Neuron (in vitro differentiated cells): Measurements from ENCODE around the gene COP1.
"Not testable (repeated sequence)": the region's sequence is repeated elsewhere in the genome, so short reads cannot be mapped to it uniquely, and the experiment has no call there.

Source experiments
- H2AFZ ChIP-seq: one replicate; pipeline ENCODE4 v1.6.1; 2013; ENCODE audit warnings: low read depth, mild to moderate bottlenecking, inconsistent platforms, low read length, moderate library complexity
- H3K27me3 ChIP-seq: one replicate; pipeline ENCODE4 v1.6.1; 2013; ENCODE audit warnings: low read length; ENCODE audit not compliant: insufficient read depth
- H3K36me3 ChIP-seq: one replicate; pipeline ENCODE4 v1.6.1; 2013; ENCODE audit warnings: low read length; ENCODE audit not compliant: insufficient read depth
- H3K4me1 ChIP-seq: one replicate; pipeline ENCODE4 v1.6.1; 2013; ENCODE audit warnings: low read length; ENCODE audit not compliant: insufficient read depth
- H3K4me3 ChIP-seq: 2 replicates; pipeline ENCODE4 v1.5.1; 2013; ENCODE audit warnings: mild to moderate bottlenecking, low read length, moderate library complexity
- H3K9me3 ChIP-seq: one replicate; pipeline ENCODE4 v1.6.1; 2013; ENCODE audit warnings: low read length

COP1 gene

GRCh38 chr1:176211396-176212165 is 4.5 kb upstream of the COP1 start:
- no peaks in the 10 kb centered on the region for H3K9me3 ChIP-seq
- no peak overlapping the region for H2AFZ ChIP-seq
- no peak overlapping the region for H3K4me3 ChIP-seq
- no peaks in the 10 kb centered on the region for H3K36me3 ChIP-seq
- H3K27me3 ChIP-seq: no peaks in the 10 kb centered on the region
- H3K4me1 ChIP-seq: peaks cover 4% of the 10 kb centered on the region

- peak overlapping the region; percentile 69 for H2AFZ ChIP-seq
- no peaks in the 10 kb centered on the region for H3K9me3 ChIP-seq
- H3K27me3 ChIP-seq: no peaks in the 10 kb centered on the region
- no peaks in the 10 kb centered on the region for H3K36me3 ChIP-seq
- peak overlapping the region; percentile 95 for H3K4me3 ChIP-seq
- peaks cover 19% of the 10 kb centered on the region for H3K4me1 ChIP-seq
Measured at GRCh38 chr1:176208034-176208433, 948 bp upstream of the COP1 start.

DNA sequence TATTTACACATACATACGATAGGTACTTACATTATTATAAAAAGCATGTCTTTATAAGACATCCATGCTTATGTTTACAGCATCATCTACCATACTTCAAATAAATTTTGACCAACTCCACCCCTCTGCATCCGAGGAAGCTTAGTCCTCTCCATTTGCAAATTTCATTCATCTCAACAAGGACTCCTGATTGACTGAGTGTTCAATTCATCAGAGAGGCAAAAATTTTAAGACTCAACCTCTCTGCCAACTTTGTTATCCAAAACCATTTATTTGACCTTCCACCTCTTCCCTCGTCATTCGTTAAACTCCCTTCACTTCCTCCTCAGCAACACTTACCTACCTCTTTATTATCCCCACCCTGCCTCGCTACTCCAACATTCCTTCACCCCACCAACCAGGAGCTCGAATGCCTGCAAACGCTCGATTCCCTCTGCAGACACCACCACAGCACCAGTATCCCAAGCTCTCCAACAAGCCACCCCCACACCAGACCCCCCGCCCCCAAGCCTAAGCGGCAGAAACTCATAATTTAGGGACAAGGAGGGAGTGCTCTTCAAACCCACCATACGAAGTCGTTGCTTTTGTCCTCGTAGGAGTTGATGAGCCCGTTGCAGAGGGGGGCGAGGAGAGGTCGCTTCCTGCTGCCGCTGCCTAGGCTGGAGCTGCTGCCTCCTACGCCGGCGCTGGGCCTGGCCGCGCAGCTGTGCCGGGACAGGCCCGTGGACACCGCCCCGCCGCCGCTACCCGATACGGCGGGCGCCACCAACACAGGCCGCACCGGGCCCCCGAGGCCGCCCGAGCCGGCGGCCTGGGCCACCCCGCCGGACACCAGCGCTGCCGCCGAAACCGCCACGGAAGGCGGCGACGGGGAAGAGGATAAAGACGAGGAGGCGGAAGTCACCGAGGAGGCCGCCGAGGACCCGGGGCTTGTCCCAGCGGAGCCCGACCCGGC is 803 bp downstream of the COP1 start:
- peak overlapping the region; percentile 95 for H3K4me3 ChIP-seq
- peaks cover 19% of the 10 kb centered on the region for H3K4me1 ChIP-seq
- H3K36me3 ChIP-seq: no peaks in the 10 kb centered on the region
- peak overlapping the region; percentile 69 for H2AFZ ChIP-seq
- H3K27me3 ChIP-seq: no peaks in the 10 kb centered on the region
- no peaks in the 10 kb centered on the region for H3K9me3 ChIP-seq

DNA sequence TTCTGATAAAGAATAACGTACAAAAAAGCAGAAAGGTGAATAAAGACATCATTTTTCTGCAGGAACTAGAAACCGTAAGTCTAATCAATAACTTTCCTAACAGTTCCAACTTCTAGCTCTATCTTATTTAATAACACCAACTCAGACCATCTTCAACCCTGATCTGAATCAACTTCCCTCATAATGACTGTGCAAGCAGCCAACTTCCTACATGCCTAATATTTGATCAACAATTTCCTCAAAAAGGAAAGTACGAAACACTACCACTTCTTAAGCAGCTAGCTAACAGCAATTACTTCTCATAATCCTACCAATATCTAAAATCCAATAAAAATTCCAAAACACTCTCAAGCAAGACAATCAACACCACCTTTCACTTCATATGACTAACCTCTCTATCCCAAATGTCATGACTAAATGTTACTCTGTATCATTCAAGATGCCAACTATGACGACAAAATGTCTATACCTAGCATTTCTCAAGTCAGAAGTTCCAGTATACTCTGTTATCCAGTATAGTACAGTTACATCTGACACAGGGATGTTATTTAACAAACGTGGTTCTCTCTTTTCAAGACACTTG is 1.7 kb downstream of the COP1 start:
- Histone ChIP-seq H3K9me3 (no peaks in the 10 kb centered on the region), H3K4me1 (peaks cover 19% of the 10 kb centered on the region), H3K36me3 (no peaks in the 10 kb centered on the region), H3K27me3 (no peaks in the 10 kb centered on the region), H2AFZ (no peak overlapping the region), H3K4me3 (peak overlapping the region; percentile 95)

DNA sequence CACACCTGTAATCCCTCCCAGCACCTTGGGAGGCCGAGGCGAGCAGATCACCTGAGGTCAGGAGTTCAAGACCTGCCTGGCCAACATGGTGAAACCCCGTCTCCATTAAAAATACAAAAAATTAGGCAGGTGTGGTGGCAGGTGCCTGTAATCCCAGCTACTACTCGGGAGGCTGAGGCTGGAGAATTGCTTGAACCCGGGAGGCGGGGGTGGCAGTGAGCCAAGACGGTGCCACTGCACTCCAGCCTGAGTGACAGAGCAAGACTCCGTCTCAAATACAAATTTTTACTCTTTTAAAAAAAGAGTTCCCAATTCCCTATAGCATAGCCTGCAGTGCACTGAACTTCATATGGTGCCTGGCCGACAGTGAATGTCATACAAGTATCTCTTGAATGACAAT is 2.4 kb downstream of the COP1 start:
- peak overlapping the region; percentile 95 for H3K4me3 ChIP-seq
- not testable (repeated sequence) for H3K9me3 ChIP-seq, H3K36me3 ChIP-seq, H3K27me3 ChIP-seq, H2AFZ ChIP-seq
- peaks cover 19% of the 10 kb centered on the region for H3K4me1 ChIP-seq

- H2AFZ ChIP-seq: no peak overlapping the region
- no peaks in the 10 kb centered on the region for H3K27me3 ChIP-seq
- H3K4me1 ChIP-seq: peaks cover 19% of the 10 kb centered on the region
- H3K4me3 ChIP-seq: no peak overlapping the region
- no peaks in the 10 kb centered on the region for H3K36me3 ChIP-seq
- H3K9me3 ChIP-seq: no peaks in the 10 kb centered on the region
Measured at GRCh38 chr1:176203735-176204134, 3.4 kb downstream of the COP1 start.

GRCh38 chr1:176201568-176201967 is 5.5 kb downstream of the COP1 start:
- no peak overlapping the region for H2AFZ ChIP-seq
- peaks cover 2% of the 10 kb centered on the region for H3K9me3 ChIP-seq
- no peaks in the 10 kb centered on the region for H3K27me3 ChIP-seq
- peaks cover 14% of the 10 kb centered on the region for H3K4me1 ChIP-seq
- no peaks in the 10 kb centered on the region for H3K36me3 ChIP-seq
- no peak overlapping the region for H3K4me3 ChIP-seq

- peaks cover 5% of the 10 kb centered on the region for H3K4me1 ChIP-seq
- peaks cover 2% of the 10 kb centered on the region for H3K9me3 ChIP-seq
- no peaks in the 10 kb centered on the region for H3K27me3 ChIP-seq
- no peaks in the 10 kb centered on the region for H3K36me3 ChIP-seq
- no peak overlapping the region for H2AFZ ChIP-seq
- H3K4me3 ChIP-seq: no peak overlapping the region
Measured at GRCh38 chr1:176199707-176200106, 7.4 kb downstream of the COP1 start.

GRCh38 chr1:176198413-176198812 is 8.7 kb downstream of the COP1 start:
- H3K4me1 ChIP-seq: no peaks in the 10 kb centered on the region
- no peaks in the 10 kb centered on the region for H3K27me3 ChIP-seq
- H3K9me3 ChIP-seq: peaks cover 2% of the 10 kb centered on the region
- no peak overlapping the region for H2AFZ ChIP-seq
- H3K4me3 ChIP-seq: no peak overlapping the region
- H3K36me3 ChIP-seq: no peaks in the 10 kb centered on the region

GRCh38 chr1:176196728-176197127 is 10.4 kb downstream of the COP1 start:
- no peaks in the 10 kb centered on the region for H3K27me3 ChIP-seq
- no peak overlapping the region for H3K4me3 ChIP-seq
- peaks cover 2% of the 10 kb centered on the region for H3K9me3 ChIP-seq
- H3K36me3 ChIP-seq: no peaks in the 10 kb centered on the region
- H3K4me1 ChIP-seq: no peaks in the 10 kb centered on the region
- no peak overlapping the region for H2AFZ ChIP-seq

- Histone ChIP-seq H3K4me3 (no peak overlapping the region), H3K36me3 (no peaks in the 10 kb centered on the region), H3K9me3 (peaks cover 2% of the 10 kb centered on the region), H2AFZ (no peak overlapping the region), H3K27me3 (no peaks in the 10 kb centered on the region), H3K4me1 (no peaks in the 10 kb centered on the region)
Measured at GRCh38 chr1:176195547-176195946, 11.5 kb downstream of the COP1 start.

DNA sequence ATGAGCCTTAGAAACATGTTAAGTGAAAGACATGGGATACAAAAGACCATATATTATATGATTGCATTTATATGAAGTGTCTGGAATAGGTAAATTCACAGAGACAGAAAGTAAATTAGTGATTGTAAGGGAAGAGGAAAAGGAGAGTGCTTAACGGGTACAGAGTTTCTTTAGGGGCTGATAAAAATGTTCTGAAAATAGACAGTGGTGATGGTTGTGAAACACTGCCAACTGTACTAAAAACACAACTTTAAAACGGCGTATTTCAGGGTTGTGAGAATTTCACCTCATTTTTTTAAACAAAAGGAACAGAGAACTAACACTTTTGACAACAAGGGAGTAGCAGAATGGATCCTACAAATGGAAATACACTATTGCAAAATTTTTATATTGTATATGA is 13.4 kb downstream of the COP1 start:
- Histone ChIP-seq H3K27me3 (no peaks in the 10 kb centered on the region), H3K4me1 (peaks cover 1% of the 10 kb centered on the region), H2AFZ (no peak overlapping the region), H3K36me3 (no peaks in the 10 kb centered on the region), H3K4me3 (no peak overlapping the region), H3K9me3 (peaks cover 2% of the 10 kb centered on the region)

DNA sequence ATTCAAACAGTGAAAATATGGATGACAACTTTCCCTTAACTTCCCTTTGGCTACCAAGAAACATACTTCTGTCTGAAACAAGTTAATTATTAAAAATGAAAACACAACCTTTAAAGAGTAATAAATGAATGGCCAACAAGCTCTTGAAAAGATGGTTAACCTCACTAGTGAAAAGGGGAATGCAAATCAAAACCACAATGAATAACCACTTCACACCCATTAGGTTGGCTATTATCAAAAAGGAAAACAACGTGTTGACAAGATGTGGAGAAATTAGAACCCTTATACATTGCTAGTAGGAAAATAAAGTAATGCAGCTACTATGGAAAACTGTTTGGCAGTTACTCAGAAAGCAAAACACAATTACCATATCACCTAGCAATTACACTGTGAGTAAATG is 14.1 kb downstream of the COP1 start:
- no peaks in the 10 kb centered on the region for H3K27me3 ChIP-seq
- H2AFZ ChIP-seq: no peak overlapping the region
- H3K36me3 ChIP-seq: no peaks in the 10 kb centered on the region
- H3K4me3 ChIP-seq: no peak overlapping the region
- H3K9me3 ChIP-seq: peaks cover 2% of the 10 kb centered on the region
- H3K4me1 ChIP-seq: peaks cover 3% of the 10 kb centered on the region
